Hematopoietic multipotent progenitor cell treated with erythropoietin and hydrocortisone succinate and interleukin-3 and kit ligand, for 17 days (in vitro differentiated cells): ENCODE measurements around the gene RICTOR.

Experiments
- DNase-seq: peaks from one replicate; pipeline ENCODE4 v3.0.0-alpha.2; 2015; ENCODE audit warnings: low spot score

The RICTOR gene

GRCh38 chr5:39074017-39074814 is at the start of gene RICTOR:
TSS of gene RICTOR (minus strand) at chr5:39074399. CDS start at chr5:39074377, 22 bp downstream.
- peak; percentile 89 for DNase-seq

GRCh38 chr5:39121922-39122321 is 47.7 kb upstream of the RICTOR start:
- no peak for DNase-seq

GRCh38 chr5:39121315-39121714 is 47.1 kb upstream of the RICTOR start:
- DNase-seq: no peak

GRCh38 chr5:39120052-39120420 is 45.8 kb upstream of the RICTOR start:
- no peak for DNase-seq

GRCh38 chr5:39119404-39120051 is 45.3 kb upstream of the RICTOR start:
- peak; percentile 17 for DNase-seq

GRCh38 chr5:39118638-39119037 is 44.4 kb upstream of the RICTOR start:
- peak; percentile 12 for DNase-seq

- DNase-seq: peak; percentile 23
These were observed 43.2 kb upstream of the RICTOR start for GRCh38 chr5:39117401-39117800.

- peak; percentile 9 for DNase-seq
These were observed 42.4 kb upstream of the RICTOR start for GRCh38 chr5:39116344-39117170.

- no peak for DNase-seq
These were observed 41.6 kb upstream of the RICTOR start for GRCh38 chr5:39115644-39116343.

GRCh38 chr5:39114155-39114554 is 40.0 kb upstream of the RICTOR start:
- DNase-seq: no peak

- DNase-seq: no peak
These were observed 39.3 kb upstream of the RICTOR start for GRCh38 chr5:39113354-39113953.

GRCh38 chr5:39109606-39110005 is 35.4 kb upstream of the RICTOR start:
- DNase-seq: no peak

- DNase-seq: no peak
These were observed 34.8 kb upstream of the RICTOR start for GRCh38 chr5:39108987-39109386.

- no peak for DNase-seq
These were observed 33.2 kb upstream of the RICTOR start for GRCh38 chr5:39107350-39107749.

GRCh38 chr5:39106322-39106721 is 32.1 kb upstream of the RICTOR start:
- no peak for DNase-seq

GRCh38 chr5:39104221-39104620 is 30.0 kb upstream of the RICTOR start:
- no peak for DNase-seq

- no peak for DNase-seq
These were observed 28.5 kb upstream of the RICTOR start for GRCh38 chr5:39102684-39103155.

- no peak for DNase-seq
These were observed 26.7 kb upstream of the RICTOR start for GRCh38 chr5:39100851-39101396.

GRCh38 chr5:39100301-39100850 is 26.2 kb upstream of the RICTOR start:
- no peak for DNase-seq

- DNase-seq: no peak
These were observed 25.6 kb upstream of the RICTOR start for GRCh38 chr5:39099831-39100230.

GRCh38 chr5:39093352-39093751 is 19.2 kb upstream of the RICTOR start:
- DNase-seq: no peak
